GM10847 (cell line): Measurements from ENCODE around the gene SUMO1.

Source experiments
- POLR2A ChIP-seq: IDR thresholded peaks from 2 replicates; pipeline ENCODE4 v1.6.1; 2011; ENCODE audit not compliant: insufficient read length; ENCODE audit errors: extremely low read depth

The SUMO1 gene

DNA sequence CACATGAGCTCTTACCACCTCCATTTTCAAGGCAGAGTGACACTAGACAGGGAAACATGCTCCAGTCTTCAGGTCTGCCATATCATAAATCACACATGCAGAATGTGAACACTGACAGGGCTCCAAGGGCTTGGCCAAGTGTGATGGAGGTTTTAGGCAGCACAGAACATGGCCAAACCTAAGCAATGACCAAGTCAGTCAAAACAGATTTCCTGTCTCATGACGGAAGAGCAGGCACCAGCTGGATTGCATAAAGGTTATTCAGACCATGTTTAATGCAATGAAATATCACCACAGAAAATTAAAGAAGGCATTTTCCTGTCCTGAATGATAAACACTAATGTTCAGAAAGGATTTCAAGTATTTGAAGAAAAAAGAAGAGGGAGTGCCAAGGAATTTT is 72.5 kb downstream of the SUMO1 start:
- no peak for TF ChIP-seq POLR2A

DNA sequence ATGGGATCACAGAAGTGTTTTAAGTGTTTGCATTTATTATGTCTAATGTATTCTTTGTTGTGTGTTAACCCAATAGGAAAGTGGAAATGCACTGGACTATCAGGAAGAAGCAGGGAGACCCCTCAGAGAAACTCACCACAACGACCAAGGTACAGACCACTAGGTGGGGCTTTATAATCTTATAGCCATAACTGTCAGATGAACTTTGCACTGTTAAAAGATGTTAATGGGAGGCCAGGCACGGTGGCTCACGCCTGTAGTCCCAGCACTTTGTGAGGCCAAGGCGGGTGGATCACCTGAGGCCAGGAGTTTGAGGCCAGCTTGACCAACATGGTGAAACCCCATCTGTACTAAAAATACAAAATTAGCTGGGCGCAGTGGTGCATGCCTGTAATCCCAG is 73.2 kb downstream of the SUMO1 start:
- no peak for TF ChIP-seq POLR2A

GRCh38 chr2:202164411-202164810 is 74.0 kb downstream of the SUMO1 start:
- no peak for TF ChIP-seq POLR2A

- no peak for TF ChIP-seq POLR2A
These were observed 77.1 kb downstream of the SUMO1 start for GRCh38 chr2:202161151-202161835.

DNA sequence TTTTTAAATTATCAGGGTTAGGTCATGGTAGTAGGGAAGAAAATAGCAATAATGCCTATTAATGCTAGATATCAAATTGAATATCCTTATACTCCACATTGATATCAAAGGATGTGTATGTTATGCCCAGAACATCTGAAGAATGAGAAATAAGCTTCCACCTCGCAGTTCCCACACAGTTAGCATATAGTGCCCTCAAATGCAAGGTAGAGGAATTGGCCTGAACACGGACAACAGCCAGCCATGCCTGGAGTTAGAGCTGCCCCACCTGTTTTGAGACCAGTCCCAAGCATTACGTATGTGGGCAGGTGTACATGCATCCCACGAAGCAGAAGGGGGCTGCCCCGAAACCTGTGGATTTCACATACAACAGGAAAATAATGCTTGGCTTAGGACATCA is 79.6 kb downstream of the SUMO1 start:
- TF ChIP-seq POLR2A = no peak

DNA sequence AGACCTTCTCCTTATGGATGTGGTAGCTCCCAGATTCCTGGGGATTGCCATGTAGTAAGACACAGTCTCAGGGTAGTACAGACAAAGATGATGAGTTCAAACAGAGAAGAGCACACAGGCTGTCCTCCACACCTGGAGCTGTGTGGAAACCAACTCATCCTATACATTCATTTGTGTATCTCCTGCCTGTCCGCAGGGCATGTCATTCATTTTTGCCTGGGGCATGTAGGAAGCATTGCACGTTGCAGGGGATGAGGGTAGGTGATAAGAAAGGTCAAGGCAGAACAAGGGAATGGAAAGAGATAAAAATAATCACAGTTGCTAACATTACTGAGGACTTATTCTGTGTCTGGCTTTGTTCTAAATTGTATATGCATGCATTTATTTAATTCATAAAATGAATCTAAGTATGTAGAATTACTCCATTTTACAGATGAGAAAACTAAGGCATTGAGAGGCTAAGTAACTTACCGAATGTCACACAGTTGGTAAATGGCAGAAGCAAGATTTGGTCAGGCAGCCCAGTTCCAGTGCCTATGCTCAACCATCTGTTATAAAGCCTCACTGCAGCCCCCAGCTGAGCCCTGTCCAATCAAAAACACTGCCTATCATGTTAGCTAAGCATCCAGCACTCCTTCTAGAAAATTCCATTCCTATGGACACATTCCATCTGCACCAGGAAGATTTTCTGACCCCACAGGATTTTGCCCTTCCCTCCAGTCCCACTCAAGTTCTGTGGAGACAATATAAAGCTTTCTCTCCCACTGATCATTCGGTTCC is 81.0 kb downstream of the SUMO1 start:
- TF ChIP-seq POLR2A = no peak
